Measurements from ENCODE around the gene ATP1B1. TPM values are rescaled to one million over a fixed set of nuclear protein-coding genes. Genes with fewer than 3 reads are reported as not detected.

Gene ATP1B1
- total and polyA plus RNA-seq, 2 of the 8 experiments (the other 6 are each of a cell fraction or from before 2014, with no cell fraction given) = 16.3 to 76.5 TPM

DNA sequence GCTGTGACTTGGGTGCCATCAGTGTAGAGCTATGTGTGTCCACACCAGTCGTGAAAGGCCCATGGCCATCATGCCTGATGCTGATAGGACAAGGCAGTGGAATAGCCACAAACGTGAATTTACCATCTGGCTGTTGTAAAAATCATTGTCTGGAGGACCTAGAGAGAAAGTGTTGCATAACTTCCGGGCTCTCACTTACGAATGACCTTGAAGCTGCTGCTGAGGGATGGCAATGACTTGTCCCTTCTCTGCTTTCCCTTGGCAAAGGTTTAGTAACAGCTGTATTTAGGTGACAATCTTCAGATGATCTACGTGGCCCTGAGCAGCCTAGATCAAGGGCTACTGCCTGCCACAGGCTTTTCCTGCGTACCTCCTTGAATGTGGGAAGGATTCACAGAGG, 5.8 kb downstream of the ATP1B1 start:
- Histone ChIP-seq H3K4me3 (ENCODE audit: extremely low read depth in 1 of 4, insufficient read depth in 2 of 4, low read depth in 3 of 4, low read length in 4 of 4) (no peak overlapping the region), H3K27ac (ENCODE audit: low read depth, low read length) (peak overlapping the region; percentile 19; the same call in 1 of the 2 replicates), H2BK12ac (ENCODE audit: low read depth, low read length) (no peak overlapping the region), H3K9ac (replicated peaks in 1 of 4; ENCODE audit: extremely low read depth in 1 of 4, low read depth in 3 of 4, low read length in 3 of 4) (no peak overlapping the region), H3K36me3 (ENCODE audit: control insufficient read depth in 2 of 4, insufficient read depth in 4 of 4, low read length in 3 of 4) (peaks cover 2 to 32% (median 15%) of the 10 kb centered on the region in 4 experiments; a peak in 6 of 8 replicates), H3K79me1 (ENCODE audit: low read depth, low read length) (peaks cover 12% of the 10 kb centered on the region; the same call in 1 of the 2 replicates), H4K91ac (replicated peaks; ENCODE audit: insufficient read length, low read length) (no peak overlapping the region), H2BK5ac (ENCODE audit: low read depth, low read length) (no peak overlapping the region), H3K4me2 (ENCODE audit: insufficient read depth in 1 of 2, low read depth in 2 of 2, low read length in 2 of 2) (no peak overlapping the region), H2BK120ac (replicated peaks; ENCODE audit: low read depth, low read length) (no peak overlapping the region), H3K79me2 (ENCODE audit: control insufficient read depth in 1 of 2, insufficient read depth in 2 of 2, low read length in 2 of 2) (peaks cover 19 to 76% of the 10 kb centered on the region in 2 experiments), H3K23me2 (ENCODE audit: low read depth, low read length) (peaks cover 8% of the 10 kb centered on the region), H3K14ac (ENCODE audit: insufficient read length) (no peak overlapping the region), H3K4me1 (replicated peaks in 1 of 4; ENCODE audit: control insufficient read depth in 3 of 4, insufficient read depth in 4 of 4, low read length in 3 of 4) (peaks cover 13 to 32% (median 23%) of the 10 kb centered on the region in 4 experiments), H4K20me1 (replicated peaks in 1 of 2; ENCODE audit: control insufficient read depth in 1 of 2, insufficient read depth in 2 of 2, low read length in 2 of 2) (peaks cover 5 to 10% of the 10 kb centered on the region in 2 experiments), H3K23ac (ENCODE audit: insufficient read length) (no peak overlapping the region), H3K18ac (ENCODE audit: extremely low read depth, low read length) (no peak overlapping the region), H4K8ac (ENCODE audit: extremely low read depth, insufficient read depth, low read length) (no peak overlapping the region), H3K9me3 (ENCODE audit: insufficient read depth in 2 of 2, low read depth in 1 of 2, low read length in 1 of 2) (no peaks in the 10 kb centered on the region), H2BK15ac (ENCODE audit: low read length) (no peak overlapping the region), H2AK5ac (ENCODE audit: low read depth, low read length) (no peak overlapping the region), H2AFZ (ENCODE audit: low read length) (no peak overlapping the region), H2BK20ac (ENCODE audit: low read length) (0 out of 2 replicates have a peak overlapping the region, but pooled peaks have one; percentile 40), H3K4ac (replicated peaks; ENCODE audit: insufficient read length, low read depth, low read length) (no peak overlapping the region), H3K56ac (replicated peaks; ENCODE audit: insufficient read length, low read depth, low read length) (no peak overlapping the region), H4K5ac (ENCODE audit: insufficient read length, low read depth, low read length) (no peak overlapping the region), H3K27me3 (replicated peaks in 1 of 4; ENCODE audit: control insufficient read depth in 3 of 4, extremely low read depth in 1 of 4, insufficient read depth in 3 of 4, low read length in 3 of 4) (no peaks in the 10 kb centered on the region)
- 99% methylated on average over 6 of the region's 6 CpGs; no CpG with 5 or more reads in 1 of the 2 experiments for WGBS, 2 experiments (ENCODE audit: extremely low coverage in 1 of 2, insufficient coverage in 1 of 2, insufficient read length in 1 of 2, insufficient replicate concordance in 2 of 2, low coverage in 1 of 2, low lambda C conversion rate in 2 of 2, missing lambda C conversion rate in 1 of 2)
- no peak for DNase-seq (ENCODE audit: low read depth in 1 of 2, low spot score in 2 of 2)
- no peak for FAIRE-seq
- CTCF ChIA-PET (ENCODE audit: partially characterized antibody) = interaction anchor here (1.1 to 2.9 kb wide), 4 partner anchors 19 to 509 kb away, joined by 3 to 16 read pairs (median 7); no protein-coding TSS in a partner anchor
- POLR2A ChIA-PET (ENCODE audit: partially characterized antibody) = interaction anchor here (0.6 to 1.6 kb wide), 3 partner anchors 8 to 236 kb away, joined by 3 to 6 read pairs (median 3); no protein-coding TSS in a partner anchor
- TF ChIP-seq PHF8 (conservative IDR thresholded peaks at IDR 0.05; ENCODE audit: low read depth, low read length) (no peak), RNF2 (IDR thresholded peaks at IDR 0.05; ENCODE audit: borderline replicate concordance, low read depth, low read length, missing control alignments, poor library complexity, severe bottlenecking) (no peak), NANOG (IDR thresholded peaks at IDR 0.05; ENCODE audit: insufficient read depth, low read depth, low read length, poor library complexity, severe bottlenecking) (no peak), FOSL1 (IDR thresholded peaks at IDR 0.05; ENCODE audit: insufficient read depth, low read depth, low read length) (no peak), SP1 (IDR thresholded peaks at IDR 0.05; ENCODE audit: low read depth, low read length) (no peak), BCL11A (IDR thresholded peaks at IDR 0.05; ENCODE audit: low read depth in 2 of 2, low read length in 2 of 2) (no peak), SAP30 (IDR thresholded peaks at IDR 0.05; ENCODE audit: insufficient read depth, insufficient replicate concordance, low read length) (no peak), TCF12 (IDR thresholded peaks at IDR 0.05; ENCODE audit: low read depth, low read length) (no peak), HDAC6 (IDR thresholded peaks at IDR 0.05; ENCODE audit: low read depth, low read length) (no peak), YY1 (IDR thresholded peaks at IDR 0.05; ENCODE audit: low read depth, low read length) (no peak)
- TF ChIP-seq, protein P1, sequence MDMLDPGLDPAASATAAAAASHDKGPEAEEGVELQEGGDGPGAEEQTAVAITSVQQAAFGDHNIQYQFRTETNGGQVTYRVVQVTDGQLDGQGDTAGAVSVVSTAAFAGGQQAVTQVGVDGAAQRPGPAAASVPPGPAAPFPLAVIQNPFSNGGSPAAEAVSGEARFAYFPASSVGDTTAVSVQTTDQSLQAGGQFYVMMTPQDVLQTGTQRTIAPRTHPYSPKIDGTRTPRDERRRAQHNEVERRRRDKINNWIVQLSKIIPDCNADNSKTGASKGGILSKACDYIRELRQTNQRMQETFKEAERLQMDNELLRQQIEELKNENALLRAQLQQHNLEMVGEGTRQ (IDR thresholded peaks at IDR 0.05; ENCODE audit: low read length) = no peak
- TF ChIP-seq, protein P2, sequence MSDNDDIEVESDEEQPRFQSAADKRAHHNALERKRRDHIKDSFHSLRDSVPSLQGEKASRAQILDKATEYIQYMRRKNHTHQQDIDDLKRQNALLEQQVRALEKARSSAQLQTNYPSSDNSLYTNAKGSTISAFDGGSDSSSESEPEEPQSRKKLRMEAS (IDR thresholded peaks at IDR 0.05) = no peak

Data from H1 (cell line).